ENCODE measurements around the gene ZNF646.

DNA sequence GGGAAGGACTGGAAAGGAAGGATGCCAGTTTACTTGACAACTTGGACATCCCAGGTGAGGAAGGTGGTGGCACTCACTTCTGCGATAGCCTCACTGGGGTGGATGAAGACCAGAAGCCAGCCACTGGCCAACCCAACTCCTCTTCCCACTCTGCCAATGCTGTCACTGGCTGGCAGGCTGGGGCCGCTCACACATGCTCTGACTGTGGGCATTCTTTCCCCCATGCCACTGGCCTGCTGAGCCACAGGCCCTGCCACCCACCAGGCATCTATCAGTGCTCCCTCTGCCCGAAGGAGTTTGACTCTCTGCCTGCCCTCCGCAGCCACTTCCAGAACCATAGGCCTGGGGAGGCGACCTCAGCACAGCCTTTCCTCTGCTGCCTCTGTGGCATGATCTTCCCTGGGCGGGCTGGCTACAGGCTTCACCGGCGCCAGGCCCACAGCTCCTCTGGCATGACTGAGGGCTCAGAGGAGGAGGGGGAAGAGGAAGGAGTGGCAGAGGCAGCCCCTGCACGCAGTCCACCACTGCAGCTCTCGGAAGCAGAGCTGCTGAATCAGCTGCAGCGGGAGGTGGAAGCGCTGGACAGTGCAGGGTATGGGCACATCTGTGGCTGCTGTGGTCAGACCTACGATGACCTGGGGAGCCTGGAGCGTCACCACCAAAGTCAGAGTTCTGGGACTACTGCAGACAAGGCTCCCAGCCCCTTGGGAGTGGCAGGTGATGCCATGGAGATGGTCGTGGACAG is 4.5 kb downstream of the ZNF646 start:
- TF ChIP-seq CTCF (IDR thresholded peaks at IDR 0.05) (no peak), ZFX (IDR thresholded peaks at IDR 0.05; ENCODE audit: borderline replicate concordance) (no peak)
